Stimulated activated CD8-positive, alpha-beta memory T cell treated with anti-CD3 and anti-CD28 coated beads, Interleukin-12 subunit alpha, Interleukin-12 subunit beta, amount 100 ng/mL, for 24 hours (primary cell): Measurements from ENCODE around the gene LPGAT1.
A peak's percentile ranks its signal among the peaks of the same experiment; 100 is the strongest.
"Not testable (repeated sequence)": the region's sequence is repeated elsewhere in the genome, so short reads cannot be mapped to it uniquely, and the experiment has no call there.

ENCODE experiments used
- DNase-seq: peaks from one replicate; pipeline ENCODE4 v3.0.0-alpha.2; 2020; ENCODE audit errors: extremely low read depth

LPGAT1 gene

GRCh38 chr1:211704543-211704942 lies 126.0 kb downstream of the LPGAT1 start:
- DNase-seq: no peak

DNA sequence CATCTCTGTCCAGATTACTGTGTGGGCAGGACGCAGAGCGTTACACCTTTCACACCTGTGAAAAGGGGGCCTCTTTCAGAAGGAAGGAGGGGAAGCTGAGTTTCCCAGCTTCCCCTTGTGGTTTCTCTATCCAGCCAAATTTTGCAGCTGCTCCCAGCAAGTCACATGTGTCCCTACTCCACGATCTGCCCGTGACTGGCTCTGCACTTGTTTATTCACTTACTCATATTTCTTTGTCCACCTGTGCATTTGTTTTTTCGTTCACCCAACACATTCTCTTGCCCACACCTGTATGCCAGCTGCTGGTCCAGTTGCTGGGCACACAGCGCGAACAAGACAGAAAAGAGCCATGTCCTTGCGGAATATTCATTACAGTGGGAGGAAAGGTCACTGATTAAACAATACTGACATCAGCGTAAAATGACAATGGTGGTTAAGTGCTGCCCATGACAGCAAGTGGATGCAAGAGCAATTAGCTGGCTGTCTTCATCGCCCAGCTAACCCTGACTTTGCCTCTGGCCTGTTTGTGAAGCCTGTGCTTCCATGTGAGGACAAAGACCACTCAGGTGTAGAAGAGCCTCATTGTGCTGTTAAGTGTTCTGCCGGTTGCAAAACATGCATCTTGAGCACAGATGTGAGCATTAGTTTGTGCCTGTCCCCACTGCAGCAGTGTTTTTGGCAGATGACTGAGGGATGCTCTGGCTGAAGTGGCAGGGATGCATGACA lies 126.6 kb downstream of the LPGAT1 start:
- DNase-seq: no peak

DNA sequence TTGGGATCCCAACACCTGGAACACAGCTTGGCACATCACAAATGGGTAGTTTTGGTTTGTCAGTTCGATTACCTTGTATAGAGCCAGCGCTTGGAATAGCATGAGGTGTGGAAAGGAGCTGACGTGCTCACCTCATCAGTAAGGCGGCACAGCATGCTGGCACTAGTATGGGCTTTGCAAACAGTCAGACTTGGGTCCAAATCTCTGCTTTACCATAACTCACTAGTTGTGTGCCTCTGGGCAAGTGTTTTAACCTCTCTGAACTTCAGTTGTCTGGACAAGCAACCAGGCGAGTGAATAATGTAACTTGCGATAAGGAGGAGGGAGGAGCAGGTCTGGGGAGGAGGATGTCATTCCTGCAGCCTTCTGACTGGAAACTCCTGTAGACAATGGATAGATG lies 128.8 kb downstream of the LPGAT1 start:
- no peak for DNase-seq

- no peak for DNase-seq
Measured at GRCh38 chr1:211699059-211699458, 131.5 kb downstream of the LPGAT1 start.

DNA sequence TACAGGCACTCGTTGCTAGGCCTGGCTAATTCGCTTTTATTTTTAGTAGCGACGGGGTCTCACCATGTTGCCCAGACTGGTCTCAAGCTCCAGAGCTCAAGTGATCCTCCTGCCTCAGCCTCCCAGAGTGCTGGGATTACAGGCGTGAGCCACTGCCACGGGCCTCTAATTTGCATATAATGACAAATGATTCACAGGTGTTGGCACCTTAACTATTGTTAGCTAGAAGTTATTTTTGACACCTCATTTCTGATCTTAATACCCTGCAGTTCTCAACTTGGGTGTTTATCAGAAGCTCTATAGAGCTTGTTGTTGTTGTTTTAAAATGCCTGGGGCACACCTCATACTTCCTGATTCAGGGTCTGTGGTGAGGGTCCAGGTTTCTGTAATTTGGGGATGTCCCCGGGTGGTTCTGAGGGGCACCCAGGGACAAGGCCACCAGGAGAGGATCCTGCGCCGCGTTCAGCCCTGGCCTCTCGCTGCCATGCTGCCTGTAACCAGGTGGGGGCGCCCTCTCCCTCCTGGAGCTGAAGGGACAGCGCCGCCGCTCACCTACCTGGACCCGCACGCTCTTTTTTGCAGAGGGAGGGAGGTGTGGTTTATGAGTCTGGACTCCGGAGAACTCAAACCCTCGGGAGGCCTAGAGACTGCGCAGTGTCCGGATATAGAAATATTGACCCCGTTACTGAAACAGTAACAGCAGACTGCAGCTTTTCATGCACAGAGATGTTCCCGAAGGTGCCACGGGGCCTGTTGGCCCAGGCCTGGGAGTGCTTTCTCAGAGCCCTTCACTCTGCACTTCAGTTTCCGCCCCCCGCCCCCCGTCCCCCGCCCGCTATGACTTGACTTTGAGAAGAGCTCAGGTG lies 132.2 kb downstream of the LPGAT1 start:
- DNase-seq: peak; percentile 47

DNA sequence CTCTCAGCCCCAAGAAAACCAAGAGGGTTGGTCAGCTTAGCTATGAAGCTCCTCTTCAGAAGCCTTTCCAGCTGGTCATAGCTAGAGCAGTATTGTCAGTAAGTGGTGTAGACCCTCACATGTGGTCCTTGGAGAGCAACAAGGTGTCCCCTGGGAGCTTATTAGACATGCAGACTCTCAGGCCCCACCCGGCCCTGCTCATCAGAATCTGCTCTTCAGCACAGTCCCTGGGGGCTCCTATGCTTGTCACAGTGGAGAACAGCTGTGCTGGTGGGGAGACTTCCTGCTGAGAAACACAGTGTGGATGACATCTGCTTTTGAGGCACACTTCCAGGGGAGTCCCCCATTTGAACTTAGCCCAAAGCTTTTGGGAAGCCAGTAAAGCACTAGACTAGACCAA lies 133.2 kb downstream of the LPGAT1 start:
- no peak for DNase-seq

- no peak for DNase-seq
Measured at GRCh38 chr1:211695135-211695816, 135.3 kb downstream of the LPGAT1 start.

GRCh38 chr1:211693911-211694310 lies 136.7 kb downstream of the LPGAT1 start:
- DNase-seq: not testable (repeated sequence)
